Fibroblast of the aortic adventitia (primary cell): ENCODE results near the gene C17orf67. TPM values are rescaled to one million over a fixed set of nuclear protein-coding genes. Genes with fewer than 3 reads are reported as not detected.

Source experiments
- DNase-seq: peaks from one replicate; pipeline ENCODE4 v3.0.0-alpha.2; 2010; ENCODE audit warnings: low read depth
- H3K4me3 ChIP-seq: 2 replicates; pipeline ENCODE4 v1.5.1; 2011; ENCODE audit warnings: low read depth, mild to moderate bottlenecking, control low read depth, low read length, moderate library complexity
- CTCF ChIP-seq: IDR thresholded peaks from 2 replicates; pipeline ENCODE4 v1.5.1; 2011; ENCODE audit warnings: mild to moderate bottlenecking, low read length, control low read depth, inconsistent platforms; ENCODE audit not compliant: insufficient read depth
- small RNA-seq: library from RNA; depleted of rRNA; stranded (forward); fragments of <200 nt; gene quantifications from one replicate; pipeline ENCODE3, GENCODE V24; 2012
- total RNA-seq: library from RNA; depleted of rRNA; stranded (reverse); fragments of >200 nt; gene quantifications from 2 replicates; pipeline ENCODE4 v1.2.3, GENCODE V29; 2012; ENCODE audit warnings: low replicate concordance

Gene C17orf67
- total RNA-seq, 1 donor = 0.99 TPM

- no peak for TF ChIP-seq CTCF
- H3K4me3 ChIP-seq = no peak overlapping the region
- no peak for DNase-seq
Observed at GRCh38 chr17:56744721-56745120, 89.0 kb downstream of the C17orf67 start.

- H3K4me3 ChIP-seq = no peak overlapping the region
- DNase-seq = no peak
- TF ChIP-seq CTCF = no peak
Observed at GRCh38 chr17:56742601-56743000, 91.1 kb downstream of the C17orf67 start.

Small RNAs within 50 kb of the gene (small RNA-seq; reads per million reads assigned to genes)
- gene RNU6-1158P = not detected

Other genes with a start within 250 kb of the C17orf67 start
- gene NOG, start 240.2 kb downstream of the C17orf67 start, total RNA-seq = not detected in 2 replicates
- gene DGKE, start 231 bp upstream of the C17orf67 start, total RNA-seq = 5.2 and 7.8 TPM in 2 replicates
- 26.1 and 70.3 TPM in 2 replicates for gene TRIM25, start 80.1 kb upstream of the C17orf67 start, total RNA-seq
- 12.8 and 13.3 TPM in 2 replicates for gene COIL, start 127.1 kb upstream of the C17orf67 start, total RNA-seq
- gene SCPEP1, start 144.2 kb upstream of the C17orf67 start, total RNA-seq = 55.6 and 140 TPM in 2 replicates